ENCODE data around the gene TULP4. TPM values are rescaled to one million over a fixed set of nuclear protein-coding genes. Genes with fewer than 3 reads are reported as not detected.

The TULP4 gene
- total and polyA plus RNA-seq, 2 of the 8 experiments (the other 6 are each of a cell fraction or from before 2014, with no cell fraction given) = 7.7 to 51.6 TPM

GRCh38 chr6:158367816-158368215, 55.6 kb downstream of the TULP4 start:
- Histone ChIP-seq H3K9me3 (ENCODE audit: insufficient read depth in 2 of 2, low read depth in 1 of 2, low read length in 1 of 2) (no peaks in the 10 kb centered on the region), H4K5ac (ENCODE audit: insufficient read length, low read depth, low read length) (no peak overlapping the region), H3K23ac (ENCODE audit: insufficient read length) (no peak overlapping the region), H3K79me1 (ENCODE audit: low read depth, low read length) (no peaks in the 10 kb centered on the region; the same call in none of the 2 replicates), H3K4me2 (ENCODE audit: insufficient read depth in 1 of 2, low read depth in 2 of 2, low read length in 2 of 2) (no peak overlapping the region), H3K27me3 (replicated peaks in 1 of 4; ENCODE audit: control insufficient read depth in 3 of 4, extremely low read depth in 1 of 4, insufficient read depth in 3 of 4, low read length in 3 of 4) (no peaks in the 10 kb centered on the region), H3K4me1 (replicated peaks in 1 of 4; ENCODE audit: control insufficient read depth in 3 of 4, insufficient read depth in 4 of 4, low read length in 3 of 4) (no peaks in the 10 kb centered on the region), H4K91ac (replicated peaks; ENCODE audit: insufficient read length, low read length) (no peak overlapping the region), H3K23me2 (ENCODE audit: low read depth, low read length) (no peaks in the 10 kb centered on the region), H3K56ac (replicated peaks; ENCODE audit: insufficient read length, low read depth, low read length) (no peak overlapping the region), H3K36me3 (ENCODE audit: control insufficient read depth in 2 of 4, insufficient read depth in 4 of 4, low read length in 3 of 4) (no peaks in the 10 kb centered on the region), H2BK120ac (replicated peaks; ENCODE audit: low read depth, low read length) (no peak overlapping the region), H3K79me2 (ENCODE audit: control insufficient read depth in 1 of 2, insufficient read depth in 2 of 2, low read length in 2 of 2) (no peaks in the 10 kb centered on the region; a peak in 1 of 4 replicates), H3K14ac (ENCODE audit: insufficient read length) (no peak overlapping the region), H2BK5ac (ENCODE audit: low read depth, low read length) (no peak overlapping the region), H3K18ac (ENCODE audit: extremely low read depth, low read length) (no peak overlapping the region), H3K4ac (replicated peaks; ENCODE audit: insufficient read length, low read depth, low read length) (no peak overlapping the region), H2BK20ac (ENCODE audit: low read length) (no peak overlapping the region), H4K8ac (ENCODE audit: extremely low read depth, insufficient read depth, low read length) (no peak overlapping the region), H3K27ac (ENCODE audit: low read depth, low read length) (no peak overlapping the region), H2AFZ (ENCODE audit: low read length) (no peak overlapping the region), H2AK5ac (ENCODE audit: low read depth, low read length) (no peak overlapping the region), H3K9ac (replicated peaks in 1 of 4; ENCODE audit: extremely low read depth in 1 of 4, low read depth in 3 of 4, low read length in 3 of 4) (no peak overlapping the region), H2BK15ac (ENCODE audit: low read length) (no peak overlapping the region), H2BK12ac (ENCODE audit: low read depth, low read length) (no peak overlapping the region), H4K20me1 (replicated peaks in 1 of 2; ENCODE audit: control insufficient read depth in 1 of 2, insufficient read depth in 2 of 2, low read length in 2 of 2) (no peaks in the 10 kb centered on the region), H3K4me3 (ENCODE audit: extremely low read depth in 1 of 4, insufficient read depth in 2 of 4, low read depth in 3 of 4, low read length in 4 of 4) (no peak overlapping the region)
- FAIRE-seq = no peak
- POLR2A ChIA-PET (ENCODE audit: partially characterized antibody) = interaction anchor here (0.5 kb wide), 1 partner anchor 128 kb away, joined by 3 read pairs; no protein-coding TSS in a partner anchor
- CTCF ChIA-PET (ENCODE audit: partially characterized antibody) = interaction anchor here (0.6 to 0.7 kb wide), 2 partner anchors 42 to 124 kb away, joined by 3 read pairs; no protein-coding TSS in a partner anchor
- no peak for DNase-seq (ENCODE audit: low read depth in 1 of 2, low spot score in 2 of 2)
- 93% methylated on average over 6 of the region's 6 CpGs; no CpG with 5 or more reads in 1 of the 2 experiments for WGBS, 2 experiments (ENCODE audit: extremely low coverage in 1 of 2, insufficient coverage in 1 of 2, insufficient read length in 1 of 2, insufficient replicate concordance in 2 of 2, low coverage in 1 of 2, low lambda C conversion rate in 2 of 2, missing lambda C conversion rate in 1 of 2)
- TF ChIP-seq ZNF274 (IDR thresholded peaks at IDR 0.05; ENCODE audit: borderline replicate concordance, extremely low read depth, low read length) = no peak
- TF ChIP-seq CBX8 (IDR thresholded peaks at IDR 0.05; ENCODE audit: borderline replicate concordance, low read depth, low read length) = no peak
- no peak for TF ChIP-seq SP4 (IDR thresholded peaks at IDR 0.05; ENCODE audit: low read length)
- TF ChIP-seq SUZ12 (IDR thresholded peaks at IDR 0.05; ENCODE audit: low read length) = no peak
- no peak for TF ChIP-seq SIX5 (IDR thresholded peaks at IDR 0.05; ENCODE audit: low read depth, low read length)
- TF ChIP-seq CTCF (IDR thresholded peaks at IDR 0.05; ENCODE audit: control extremely low read depth in 1 of 3, insufficient read depth in 1 of 3, low read depth in 1 of 3, low read length in 3 of 3) = no peak
- TF ChIP-seq SP2 (IDR thresholded peaks at IDR 0.05; ENCODE audit: low read length) = no peak
- TF ChIP-seq SRF (IDR thresholded peaks at IDR 0.05; ENCODE audit: low read depth, low read length) = no peak
- TF ChIP-seq RFX5 (IDR thresholded peaks at IDR 0.05; ENCODE audit: borderline replicate concordance, low read depth, low read length) = no peak
- no peak for TF ChIP-seq CHD1 (IDR thresholded peaks at IDR 0.05; ENCODE audit: low read depth, low read length)
- no peak for TF ChIP-seq RNF2 (IDR thresholded peaks at IDR 0.05; ENCODE audit: borderline replicate concordance, low read depth, low read length, missing control alignments, poor library complexity, severe bottlenecking)
- no peak for TF ChIP-seq CREB1 (IDR thresholded peaks at IDR 0.05)
